Esophagus muscularis mucosa (tissue), 4 donors: ENCODE results near the gene SREBF1. TPM values are rescaled to one million over a fixed set of nuclear protein-coding genes. Genes with fewer than 3 reads are reported as not detected.

Experiments used
- DNase-seq: peaks from one replicate; pipeline ENCODE4 v3.0.0-alpha.2; 2017; ENCODE audit errors: extremely low spot score
- H3K27ac ChIP-seq, 4 donors: fragments of 200-600 bp; sonication (generic); replicated peaks in 1 of 4; 1 replicate in 3 of 4; 2 replicates in 1 of 4; pipeline ENCODE4 v1.5.1; 2016 to 2019; ENCODE audit warnings: mild to moderate bottlenecking in 1 of 4
- H3K27me3 ChIP-seq, 4 donors: fragments of 200-600 bp; sonication (generic); one replicate each; pipeline versions ENCODE4 v1.5.1 to v1.6.0; 2016 to 2019
- H3K36me3 ChIP-seq, 4 donors: fragments of 200-600 bp; sonication (generic); one replicate each; pipeline ENCODE4 v1.5.1; 2016 to 2019
- H3K4me1 ChIP-seq, 4 donors: fragments of 200-600 bp; sonication (generic); one replicate each; pipeline ENCODE4 v1.5.1; 2016 to 2019
- H3K4me3 ChIP-seq, 4 donors: fragments of 200-600 bp; sonication (generic); 1 replicate in 2 of 4; 2 replicates in 2 of 4; pipeline ENCODE4 v1.5.1; 2016 to 2019; ENCODE audit warnings: mild to moderate bottlenecking in 4 of 4, moderate library complexity in 1 of 4
- H3K9me3 ChIP-seq, 4 donors: fragments of 200-600 bp; sonication (generic); 1 replicate in 3 of 4; 2 replicates in 1 of 4; pipeline ENCODE4 v1.5.1; 2016 to 2019
- CTCF ChIP-seq, 3 experiments: fragments of 200-600 bp in 2 of 3; fragments of 450-650 bp in 1 of 3; sonication (generic) in 2 of 3; IDR thresholded peaks; one replicate each; pipeline ENCODE4 v1.5.1; 2017 to 2019; ENCODE audit warnings: antibody characterized with exemption in 3 of 3, mild to moderate bottlenecking in 2 of 3, moderate library complexity in 1 of 3
- EP300 ChIP-seq: sonication (generic); formaldehyde crosslinking; IDR thresholded peaks from one replicate; pipeline ENCODE4 v1.6.1; 2017; ENCODE audit warnings: antibody characterized with exemption
- POLR2A ChIP-seq: fragments of 450-650 bp; IDR thresholded peaks from one replicate; pipeline ENCODE4 v1.6.1; 2017; ENCODE audit warnings: antibody characterized with exemption, moderate library complexity, mild to moderate bottlenecking, low read depth
- POLR2AphosphoS5 ChIP-seq, 2 donors: sonication (generic); formaldehyde crosslinking; IDR thresholded peaks; one replicate each; pipeline ENCODE4 v1.6.1; 2017; ENCODE audit warnings: antibody characterized with exemption in 2 of 2
- WGBS: methylation state at CpG from one replicate; pipeline ENCODE4 v1.1.5; 2018; 5-methylcytosine and 5-hydroxymethylcytosine counted together
- intact Hi-C: fragments of 100-400 bp; cut with DNase I; formaldehyde crosslinking; loops from one replicate; pipeline ENCODE4 v1.15.1; 2023
- total RNA-seq, 4 donors: library from RNA; depleted of rRNA; stranded (reverse); fragments of >200 nt; gene quantifications; one replicate each; pipeline versions ENCODE4 v1.1.0 to v1.2.1, GENCODE V29; 2016

The SREBF1 gene
- total RNA-seq, 4 donors from 2014 or later = 28.1 to 62.6 (median 39.7) TPM

DNA sequence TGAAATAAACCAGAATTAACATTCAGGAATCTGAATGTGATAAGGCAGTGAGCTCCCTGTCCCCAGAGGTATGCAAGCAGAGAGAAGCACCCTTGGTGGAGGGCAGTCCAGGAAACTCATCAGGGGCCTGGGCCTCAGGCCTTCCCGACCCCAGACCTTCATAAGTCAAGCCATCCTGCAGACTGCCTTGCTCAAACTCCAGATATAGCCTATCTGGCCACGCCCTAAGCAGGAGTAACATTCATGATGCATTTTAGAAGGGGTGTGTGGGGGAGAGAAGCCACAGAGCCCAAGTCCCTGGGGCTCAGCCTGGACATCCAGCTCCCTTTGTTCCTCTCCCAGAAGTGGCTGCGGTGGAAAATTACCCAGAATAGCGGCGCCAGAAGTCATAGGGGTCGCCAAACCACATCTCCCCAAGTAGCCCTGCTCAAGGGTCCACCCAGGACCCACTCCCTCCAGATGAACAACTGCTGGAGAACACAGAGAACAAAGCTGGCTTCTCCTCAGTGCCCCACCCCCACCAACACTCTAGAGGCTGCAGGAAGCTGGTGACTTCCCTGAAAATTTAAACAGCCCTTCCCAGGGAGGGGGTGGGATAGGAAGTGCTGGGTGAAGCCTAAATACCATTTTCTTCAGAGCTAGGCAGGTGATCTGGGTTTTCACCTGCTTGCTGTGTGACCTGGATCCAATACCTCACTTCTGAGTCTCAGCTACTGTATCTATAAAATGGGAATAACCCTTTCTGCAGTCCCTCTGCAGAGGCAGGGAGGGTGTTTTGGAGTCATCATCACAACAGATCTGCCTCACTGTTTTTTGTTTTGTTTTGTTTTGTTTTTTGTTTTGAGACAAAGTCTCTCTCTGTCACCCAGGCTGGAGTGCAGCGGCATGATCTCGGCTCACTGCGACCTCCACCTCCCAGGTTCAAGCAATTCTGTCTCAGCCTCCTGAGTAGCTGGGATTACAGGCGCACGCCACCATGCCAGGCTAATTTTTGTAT is 1.5 kb upstream of the SREBF1 start:
- no peak for DNase-seq
- Histone ChIP-seq H3K27me3 (no peaks in the 10 kb centered on the region), H3K36me3 (no peaks in the 10 kb centered on the region), H3K27ac (peak overlapping the region; percentile 95 to 100 (median 99)), H3K4me3 (peak overlapping the region in 1 of 4 donors; percentile 86), H3K4me1 (peaks cover 70 to 85% (median 79%) of the 10 kb centered on the region in 4 donors), H3K9me3 (no peaks in the 10 kb centered on the region)
- TF ChIP-seq POLR2AphosphoS5 (IDR thresholded peaks at IDR 0.05) = peak in 1 of 2 donors; percentile 56
- TF ChIP-seq POLR2A = no peak
- TF ChIP-seq CTCF (IDR thresholded peaks at IDR 0.05) = no peak
- intact Hi-C loops = no loop called here
- WGBS = 73% methylated on average over 9 of the region's 11 CpGs

DNA sequence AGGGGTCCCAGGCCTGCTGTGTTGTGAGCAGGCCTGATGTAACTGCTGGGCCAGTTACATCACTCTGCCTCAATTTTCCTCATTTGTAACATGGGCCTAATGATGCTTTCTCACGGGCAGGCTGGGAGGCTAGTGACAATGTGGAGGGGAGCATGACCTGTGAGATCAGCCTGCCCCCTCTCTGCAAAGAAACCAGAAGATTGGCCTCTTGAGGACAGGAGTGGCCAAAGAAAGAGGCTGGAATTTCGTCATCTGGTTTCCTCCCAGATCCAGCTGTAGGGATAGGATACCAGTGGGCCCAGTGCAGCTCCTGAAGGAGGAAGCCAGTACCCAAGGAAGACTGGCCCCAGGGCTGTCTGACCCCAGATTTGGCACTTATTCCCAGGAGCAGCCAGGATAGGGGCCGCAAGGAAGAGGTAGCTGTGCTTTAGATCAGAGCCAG is 615 bp upstream of the SREBF1 start:
- H3K4me3 ChIP-seq = peak overlapping the region; percentile 71 to 97 (median 87)
- H3K9me3 ChIP-seq = no peaks in the 10 kb centered on the region
- no peak for DNase-seq
- peak overlapping the region; percentile 95 to 100 (median 99) for H3K27ac ChIP-seq
- H3K36me3 ChIP-seq = no peaks in the 10 kb centered on the region
- peaks cover 67 to 92% (median 86%) of the 10 kb centered on the region in 4 donors for H3K4me1 ChIP-seq
- 36% methylated on average over 3 of the region's 3 CpGs for WGBS
- no peaks in the 10 kb centered on the region for H3K27me3 ChIP-seq
- intact Hi-C loops = no loop called here
- TF ChIP-seq CTCF (IDR thresholded peaks at IDR 0.05) (no peak), POLR2A (no peak), EP300 (no peak), POLR2AphosphoS5 (IDR thresholded peaks at IDR 0.05) (peak in 1 of 2 donors; percentile 64)

GRCh38 chr17:17836250-17836817 is 452 bp downstream of the SREBF1 start:
- TF ChIP-seq POLR2A = peak; percentile 92
- TF ChIP-seq EP300 = no peak
- TF ChIP-seq POLR2AphosphoS5 (IDR thresholded peaks at IDR 0.05) = peak; percentile 99
- no peak for TF ChIP-seq CTCF (IDR thresholded peaks at IDR 0.05)
- no peaks in the 10 kb centered on the region for H3K9me3 ChIP-seq
- WGBS = 0% methylated on average over 22 of the region's 69 CpGs
- H3K4me3 ChIP-seq = peak overlapping the region; percentile 71 to 97 (median 87)
- intact Hi-C loops = no loop called here
- no peaks in the 10 kb centered on the region for H3K27me3 ChIP-seq
- H3K36me3 ChIP-seq = no peaks in the 10 kb centered on the region
- peak overlapping the region; percentile 95 to 100 (median 99) for H3K27ac ChIP-seq
- DNase-seq = peak; percentile 99
- H3K4me1 ChIP-seq = peaks cover 66 to 93% (median 91%) of the 10 kb centered on the region in 4 donors

- 17% methylated on average over 23 of the region's 25 CpGs for WGBS
- intact Hi-C loops = no loop called here
- Histone ChIP-seq H3K27me3 (no peaks in the 10 kb centered on the region), H3K36me3 (no peaks in the 10 kb centered on the region), H3K4me3 (peak overlapping the region; percentile 71 to 97 (median 87)), H3K27ac (peak overlapping the region; percentile 95 to 100 (median 99)), H3K9me3 (no peaks in the 10 kb centered on the region), H3K4me1 (peaks cover 66 to 93% (median 91%) of the 10 kb centered on the region in 4 donors)
- DNase-seq = no peak
- TF ChIP-seq POLR2A (no peak), POLR2AphosphoS5 (IDR thresholded peaks at IDR 0.05) (no peak), EP300 (no peak), CTCF (IDR thresholded peaks at IDR 0.05) (no peak)
Observed at GRCh38 chr17:17835415-17836249, 1.2 kb downstream of the SREBF1 start.
